Forelimb muscle (tissue), 1 donor: ENCODE data around the gene PAOX. TPM values are rescaled to one million over a fixed set of nuclear protein-coding genes. Genes with fewer than 3 reads are reported as not detected.
"Not testable (repeated sequence)": the region's sequence is repeated elsewhere in the genome, so short reads cannot be mapped to it uniquely, and the experiment has no call there.

Source experiments
- DNase-seq: peaks from one replicate; pipeline ENCODE4 v3.0.0-alpha.2; 2013; ENCODE audit warnings: low read depth
- polyA plus RNA-seq: library from polyadenylated mRNA; unstranded; fragments of 120-200 nt; gene quantifications from one replicate; pipeline ENCODE4 v1.2.1, GENCODE V29; 2013; ENCODE audit not compliant: insufficient read length

Gene PAOX
- polyA plus RNA-seq, 1 donor: 2.5 TPM

DNA sequence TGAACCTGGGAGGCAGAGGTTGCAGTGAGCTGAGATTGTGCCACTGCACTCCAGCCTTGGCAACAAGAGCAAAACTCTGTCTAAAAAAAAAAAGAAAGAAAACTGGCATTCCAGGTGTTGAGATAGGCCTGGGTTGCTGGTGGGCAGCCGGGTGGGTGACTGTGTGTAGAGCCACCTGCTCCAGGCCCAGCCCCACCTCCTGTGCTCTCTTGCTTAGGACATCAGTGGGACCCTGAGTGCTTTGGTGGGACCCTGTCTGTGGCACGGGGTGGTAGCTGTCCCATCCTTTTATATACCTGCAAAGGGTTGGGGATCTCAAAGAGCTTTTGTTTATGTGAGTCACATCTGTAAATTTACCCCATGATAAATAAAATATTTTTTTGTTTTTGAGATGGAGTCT lies 6.2 kb downstream of the PAOX start:
- DNase-seq: no peak

DNA sequence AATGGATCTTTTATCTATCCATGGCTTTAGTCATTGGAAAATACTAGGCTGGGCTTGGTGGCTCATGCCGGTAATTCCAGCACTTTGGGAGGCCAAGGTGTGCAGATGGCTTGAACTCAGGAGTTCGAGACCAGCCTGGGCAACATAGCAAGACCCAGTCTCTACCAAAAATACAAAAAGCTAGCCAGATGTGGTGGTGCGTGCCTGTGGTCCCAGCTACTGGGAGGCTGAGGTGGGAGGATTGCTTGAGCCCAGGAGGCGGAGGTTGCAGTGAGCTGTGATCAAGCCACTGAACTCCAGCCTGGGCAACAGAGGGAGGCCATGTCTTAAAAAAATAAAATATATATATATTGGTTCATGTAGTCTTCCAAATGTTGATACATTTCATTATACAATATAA lies 7.9 kb downstream of the PAOX start:
- DNase-seq: not testable (repeated sequence)

DNA sequence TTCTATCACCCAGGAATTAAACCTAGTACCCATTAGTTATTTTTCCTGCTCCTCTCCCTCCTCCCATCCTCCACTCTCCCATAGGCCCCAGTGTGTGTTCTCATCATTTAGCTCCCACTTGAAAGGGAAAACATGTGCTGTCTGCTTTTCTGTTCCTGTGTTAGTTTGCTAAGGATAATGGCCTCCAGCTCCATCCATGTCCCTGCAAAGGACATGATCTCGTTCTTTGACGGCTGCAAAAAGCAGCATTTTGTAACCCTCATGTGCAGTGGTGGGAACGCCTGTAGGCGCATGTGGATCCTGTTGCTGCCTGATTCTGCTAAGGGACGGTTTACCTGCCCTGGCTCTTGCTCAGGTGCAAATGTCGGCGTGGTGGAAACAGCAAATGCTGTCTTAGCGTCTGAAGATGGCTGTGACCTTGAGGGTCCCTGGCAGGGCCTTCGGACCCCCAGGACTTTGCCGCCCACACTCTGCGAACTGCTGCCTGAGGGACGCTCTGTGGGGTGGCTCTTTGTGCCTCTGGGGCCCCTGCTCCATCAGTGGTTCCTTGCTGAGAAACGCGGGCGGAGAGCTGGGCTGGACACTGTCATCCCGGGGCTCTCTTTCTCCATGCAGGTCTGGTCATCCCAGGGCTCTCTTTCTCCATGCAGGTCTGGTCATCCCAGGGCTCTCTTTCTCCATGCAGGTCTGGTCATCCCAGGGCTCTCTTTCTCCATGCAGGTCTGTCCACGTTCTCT lies 9.3 kb downstream of the PAOX start:
- DNase-seq: no peak

DNA sequence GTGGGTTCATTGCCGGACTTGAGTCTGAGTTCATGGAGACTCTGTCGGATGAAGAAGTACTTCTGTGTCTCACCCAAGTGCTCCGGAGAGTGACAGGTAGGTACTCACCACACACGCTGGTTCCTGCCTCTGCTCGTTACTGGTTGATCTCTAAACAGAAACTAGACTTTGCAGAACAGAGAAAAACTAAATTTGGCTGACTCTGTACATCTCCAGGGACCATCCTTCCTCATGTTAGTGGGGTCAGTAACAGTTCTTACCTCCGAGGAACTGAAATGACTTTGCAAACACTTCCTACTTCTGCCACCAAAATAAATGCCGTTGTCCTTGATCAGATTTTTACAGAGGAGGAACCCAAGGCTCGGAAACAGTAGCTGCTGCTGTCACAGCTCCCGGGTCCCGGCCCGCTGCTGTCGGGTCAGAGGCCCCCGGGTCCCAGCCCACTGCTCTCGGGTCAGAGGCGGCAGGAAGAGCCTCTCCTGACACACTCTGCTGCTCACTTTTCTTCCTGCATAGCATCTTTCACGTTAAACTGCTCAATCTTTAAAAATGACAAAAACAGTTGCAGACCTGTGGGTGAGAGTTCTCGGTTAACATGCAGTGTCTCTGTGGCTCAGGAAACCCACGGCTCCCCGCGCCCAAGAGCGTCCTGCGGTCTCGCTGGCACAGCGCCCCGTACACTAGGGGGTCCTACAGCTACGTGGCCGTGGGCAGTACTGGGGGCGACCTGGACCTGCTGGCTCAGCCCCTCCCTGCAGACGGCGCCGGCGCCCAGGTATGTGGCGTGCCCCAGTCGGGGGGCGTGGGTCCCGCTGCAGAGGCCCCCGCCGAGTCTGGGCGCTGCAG lies 10.1 kb downstream of the PAOX start:
- DNase-seq: no peak

DNA sequence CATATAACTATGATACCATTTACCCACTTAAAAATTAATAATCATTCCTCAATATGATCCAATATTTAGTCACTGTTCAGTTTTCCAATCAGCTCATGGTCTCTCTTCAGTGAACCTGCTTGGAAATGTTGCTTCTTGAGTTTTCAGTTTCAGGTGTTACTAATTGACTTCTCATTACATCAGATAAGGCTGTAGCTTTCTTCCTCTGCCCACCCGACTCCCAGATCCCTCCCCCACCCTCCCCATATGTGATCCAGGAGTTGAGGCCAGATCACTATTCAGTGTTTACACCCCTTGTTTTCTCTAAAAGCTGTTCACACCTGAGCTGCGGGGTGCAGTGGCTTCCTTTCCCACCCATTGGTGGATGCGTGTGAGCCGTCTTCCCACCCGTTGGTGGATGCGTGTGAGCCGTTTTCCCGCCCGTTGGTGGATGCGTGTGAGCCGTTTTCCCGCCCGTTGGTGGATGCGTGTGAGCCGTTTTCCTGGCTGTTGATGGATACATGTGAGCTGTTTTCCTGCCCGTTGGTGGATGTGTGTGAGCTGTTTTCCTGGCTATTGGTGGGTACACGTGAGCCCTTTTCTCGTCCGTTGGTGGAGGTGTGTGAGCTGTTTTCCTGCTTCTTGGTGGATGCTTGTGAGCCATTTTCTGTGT lies 11.7 kb downstream of the PAOX start:
- no peak for DNase-seq

DNA sequence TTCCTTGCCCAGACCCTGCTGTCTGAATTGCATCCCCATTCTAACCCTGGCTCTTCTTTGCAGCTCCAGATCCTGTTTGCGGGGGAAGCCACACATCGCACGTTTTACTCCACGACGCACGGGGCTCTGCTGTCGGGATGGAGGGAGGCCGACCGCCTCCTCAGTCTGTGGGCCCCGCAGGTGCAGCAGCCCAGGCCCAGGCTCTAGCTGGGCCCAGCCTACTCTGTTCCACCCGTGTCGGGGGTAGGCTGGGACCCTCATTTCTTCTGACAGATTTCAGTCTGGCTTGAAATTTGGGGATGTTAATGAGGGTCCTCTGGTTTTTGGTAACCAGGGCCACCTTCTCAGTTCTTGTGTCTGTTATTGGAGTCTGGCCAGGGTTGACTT lies 12.2 kb downstream of the PAOX start:
- no peak for DNase-seq

DNA sequence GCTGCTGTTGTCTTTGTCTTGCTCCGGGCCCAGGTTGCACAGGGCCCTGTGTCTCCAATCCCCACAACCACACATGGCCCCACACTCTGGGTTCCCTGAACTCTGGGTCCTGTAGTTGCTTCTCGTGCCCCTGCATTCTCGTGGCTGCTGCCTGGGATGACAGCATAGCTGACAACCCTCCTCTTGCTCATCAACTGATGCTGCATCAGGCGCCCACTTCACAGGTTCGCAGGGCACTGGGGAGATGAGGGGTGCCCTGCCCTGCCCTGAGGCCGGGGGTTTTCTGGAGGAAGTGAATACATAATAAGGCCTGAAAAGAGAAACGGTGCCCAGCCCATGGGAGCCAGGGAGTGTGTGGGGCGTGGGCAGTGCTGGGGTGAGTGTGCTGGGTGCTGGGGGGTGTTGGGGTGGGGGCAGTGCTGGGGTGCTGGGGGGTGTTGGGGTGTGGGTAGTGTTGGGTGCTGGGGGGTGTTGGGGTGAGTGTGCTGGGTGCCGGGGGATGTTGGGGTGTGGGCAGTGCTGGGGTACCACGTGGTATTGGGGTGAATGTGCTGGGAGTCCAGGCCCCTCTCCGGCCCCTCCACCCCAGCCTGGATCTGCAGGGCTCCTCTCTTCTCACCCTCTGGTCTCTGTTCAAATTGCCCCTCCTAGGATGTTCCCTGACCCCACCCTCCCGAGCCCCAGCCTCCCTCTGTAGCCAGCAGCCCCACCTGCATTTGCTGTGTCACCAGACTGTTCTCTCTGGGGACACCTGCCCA lies 12.9 kb downstream of the PAOX start:
- DNase-seq: no peak

DNA sequence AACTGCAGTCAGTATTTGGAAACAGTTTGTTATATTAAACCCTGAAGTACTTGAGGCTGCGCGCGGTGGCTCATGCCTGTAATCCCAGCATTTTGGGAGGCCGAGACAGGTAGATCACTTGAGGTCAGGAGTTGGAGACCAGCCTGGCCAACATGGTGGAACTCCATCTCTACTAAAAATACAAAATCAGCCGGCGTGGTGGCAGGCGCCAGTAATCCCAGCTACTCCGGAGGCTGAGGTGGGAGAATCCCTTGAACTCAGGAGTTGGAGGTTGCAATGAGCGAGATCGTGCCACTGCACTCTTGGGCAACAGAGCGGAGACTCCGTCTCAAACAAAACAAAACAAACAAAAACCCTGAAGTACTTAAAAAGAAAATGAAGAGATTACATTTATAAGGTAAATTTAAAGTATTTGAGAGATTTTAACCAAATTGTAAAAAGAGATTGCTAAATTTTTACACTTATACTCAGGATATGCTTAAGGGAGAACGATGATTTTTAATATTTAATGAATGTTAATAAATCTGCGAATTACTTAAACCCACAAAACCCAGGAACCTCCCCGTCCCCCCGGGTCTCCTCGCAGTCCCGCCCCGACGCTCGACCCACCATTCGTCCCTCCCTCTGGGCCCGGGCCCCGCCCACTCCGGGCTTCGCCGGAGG lies 14.5 kb downstream of the PAOX start:
- DNase-seq: no peak

DNA sequence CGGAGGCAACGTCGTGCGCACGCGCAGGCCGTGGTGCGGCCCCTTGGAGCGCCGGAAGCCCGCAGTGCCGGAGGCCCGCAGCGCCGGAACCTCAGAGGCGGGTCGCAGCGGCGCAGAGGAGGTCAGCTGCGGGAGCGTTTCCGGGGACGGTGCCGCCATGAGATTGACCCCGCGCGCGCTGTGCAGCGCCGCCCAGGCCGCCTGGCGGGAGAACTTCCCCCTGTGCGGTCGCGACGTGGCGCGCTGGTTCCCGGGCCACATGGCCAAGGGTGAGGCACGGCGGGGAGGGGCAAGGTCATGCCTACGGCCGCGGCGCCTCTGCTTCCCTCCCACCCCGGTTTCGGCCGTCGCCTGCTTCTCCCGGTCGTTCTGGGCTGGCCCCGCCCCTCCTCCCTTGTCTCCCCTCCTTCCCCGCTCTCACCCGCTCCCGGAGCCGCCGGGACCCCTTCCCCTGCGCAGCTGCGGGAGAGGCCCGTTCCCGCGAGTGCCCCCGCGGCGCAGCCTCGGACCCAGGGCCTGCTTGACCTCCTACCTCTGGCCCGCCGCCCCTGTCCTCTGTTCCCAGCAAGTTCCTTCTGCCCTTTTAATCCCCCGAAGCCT lies 15.1 kb downstream of the PAOX start, which contains the start of gene MTG1:
TSS of gene MTG1 (plus strand) at position 94 of the 600 bp plus-strand sequence. CDS start at position 158, 64 bp downstream.
- peak; percentile 80 for DNase-seq

DNA sequence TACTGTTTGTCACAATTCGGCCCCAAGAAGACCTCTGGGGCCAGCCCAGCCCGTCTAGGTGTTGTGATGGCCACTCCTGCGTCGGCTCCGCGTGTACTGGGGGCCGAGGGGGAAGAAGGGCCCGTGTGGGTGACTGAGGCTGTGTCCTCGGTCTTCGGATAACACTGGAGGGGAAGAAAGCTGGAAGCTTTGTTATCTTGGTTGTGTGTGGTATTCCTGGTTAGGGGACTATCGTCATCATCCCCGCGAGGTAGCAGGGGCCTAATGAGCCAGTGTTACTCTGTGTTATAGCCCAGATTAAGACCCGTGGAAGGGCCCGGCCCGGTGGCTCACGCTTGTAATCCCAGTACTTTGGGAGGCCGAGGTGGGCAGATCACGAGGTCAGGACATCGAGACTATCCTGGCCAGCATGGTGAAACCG lies 15.7 kb downstream of the PAOX start:
- DNase-seq: no peak

DNA sequence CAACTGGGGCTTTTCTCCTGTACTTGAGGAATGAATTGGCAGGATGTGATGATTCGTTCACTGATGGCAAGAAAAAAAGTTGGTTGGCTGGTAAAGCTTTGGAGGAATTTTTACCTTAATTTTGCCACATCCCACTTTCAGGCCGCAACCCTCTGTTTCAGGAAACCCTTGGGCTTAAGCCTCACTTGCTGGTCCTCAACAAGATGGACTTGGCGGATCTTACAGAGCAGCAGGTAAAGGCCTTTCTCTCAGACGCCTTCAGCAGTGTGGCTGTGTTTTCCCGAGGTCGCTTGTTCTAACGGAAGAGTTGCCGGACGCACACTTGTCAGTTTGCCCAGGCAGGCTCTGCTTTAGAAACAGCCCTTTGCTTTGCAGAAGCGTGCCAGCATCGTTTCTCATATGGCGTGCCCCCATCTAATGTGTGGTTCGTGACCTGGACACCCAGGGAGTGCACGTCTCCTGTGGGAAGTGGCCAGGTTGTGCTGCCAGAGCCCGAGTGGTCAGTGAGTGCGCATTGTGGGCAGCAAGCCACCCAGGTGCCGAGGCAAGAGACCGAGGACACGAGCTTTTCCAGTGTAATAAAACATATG lies 17.1 kb downstream of the PAOX start:
- DNase-seq: no peak

DNA sequence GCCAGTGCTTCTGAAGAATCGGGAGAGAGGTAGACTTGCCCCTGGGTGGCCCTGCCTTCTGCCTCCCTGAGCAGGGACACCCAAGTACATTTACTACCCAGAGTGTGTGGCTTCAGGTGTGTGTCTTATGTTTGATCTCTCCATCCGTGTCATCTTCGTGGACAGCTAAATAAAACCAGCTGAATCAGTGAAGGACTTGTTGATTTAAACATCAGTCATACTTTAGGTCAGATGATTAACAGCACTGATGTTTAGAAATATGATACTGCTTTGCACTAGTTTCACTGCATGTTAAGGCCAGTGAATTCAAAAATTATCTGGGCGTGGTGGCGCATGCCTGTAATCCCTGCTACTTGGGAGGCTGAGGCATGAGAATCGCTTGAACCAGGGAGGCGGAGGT lies 18.9 kb downstream of the PAOX start:
- no peak for DNase-seq

DNA sequence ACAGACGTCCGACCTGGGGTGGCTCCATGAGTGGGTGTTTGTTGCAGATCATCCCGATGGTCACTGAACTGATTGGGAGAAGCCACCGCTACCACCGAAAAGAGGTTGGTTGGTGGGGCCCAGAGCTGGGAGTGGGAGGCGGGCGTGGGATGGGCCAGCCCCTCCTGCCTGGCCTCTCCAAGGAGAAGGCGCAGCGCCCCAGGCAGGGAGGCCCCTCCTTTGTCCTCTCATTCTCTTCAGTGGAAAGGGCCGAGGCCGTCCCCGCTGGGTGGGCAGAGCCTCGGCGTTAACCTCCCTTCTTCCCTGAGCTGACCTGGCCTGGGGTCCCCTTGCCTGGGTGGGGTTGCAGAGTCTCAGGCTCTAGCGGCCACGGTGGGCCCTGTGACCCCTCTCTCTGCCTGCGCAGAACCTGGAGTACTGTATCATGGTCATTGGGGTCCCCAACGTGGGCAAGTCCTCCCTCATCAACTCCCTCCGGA lies 20.1 kb downstream of the PAOX start:
- DNase-seq: no peak

DNA sequence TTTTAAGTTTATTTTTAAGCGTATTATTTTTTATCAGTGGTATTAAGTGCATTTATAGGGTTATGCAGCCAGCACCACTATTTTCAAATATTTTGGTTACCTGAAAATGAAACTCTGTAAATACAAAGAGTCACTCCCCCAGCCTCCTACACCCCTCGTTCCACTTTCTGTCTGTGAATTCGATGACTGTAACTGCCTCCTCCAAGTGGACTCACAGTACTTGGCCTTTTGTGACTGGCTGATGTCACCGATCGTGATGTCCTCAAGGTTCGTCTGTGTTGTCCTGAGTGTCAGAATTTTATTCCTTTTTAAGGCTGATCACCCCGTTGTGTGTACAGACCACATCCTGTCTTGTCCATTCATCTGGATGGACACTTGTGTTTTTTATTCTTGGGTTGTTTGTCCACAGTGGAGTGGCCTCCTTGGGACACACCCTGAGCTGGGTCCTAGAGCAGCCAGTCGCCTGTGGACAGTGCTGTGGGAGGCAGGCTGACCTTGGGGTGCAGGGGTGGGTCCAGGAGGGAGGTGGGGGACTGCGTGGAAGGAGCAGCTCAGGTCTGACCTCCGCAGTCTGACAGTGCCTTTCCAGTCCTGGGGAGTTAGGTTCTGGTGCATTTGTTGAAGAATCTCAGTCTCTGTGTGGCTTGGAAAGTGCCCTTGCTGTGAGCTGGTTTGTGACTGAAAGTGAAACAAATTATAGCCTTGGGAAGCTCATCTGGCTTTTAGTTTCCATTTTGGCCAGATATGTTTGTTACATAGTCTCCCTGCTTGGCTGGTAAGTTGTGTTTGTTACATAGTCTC lies 21.8 kb downstream of the PAOX start:
- no peak for DNase-seq

DNA sequence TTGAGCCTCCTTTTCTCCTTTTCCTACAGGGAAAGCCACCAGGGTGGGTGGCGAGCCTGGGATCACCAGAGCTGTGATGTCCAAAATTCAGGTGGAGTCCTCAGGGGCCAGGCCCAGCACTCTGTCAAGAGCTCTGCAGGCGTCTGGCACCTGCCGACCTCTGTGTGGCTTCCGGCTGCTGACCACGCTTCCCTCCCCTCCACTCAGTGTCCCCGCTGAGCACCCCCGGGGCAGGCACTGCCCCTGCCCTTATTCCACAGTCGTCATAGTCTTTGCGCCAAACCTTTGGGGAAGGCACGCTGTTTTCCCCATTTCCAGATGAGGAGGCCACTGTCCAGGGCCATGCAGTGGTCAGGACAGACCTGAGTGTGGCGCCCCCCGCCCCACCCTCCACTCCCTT lies 22.4 kb downstream of the PAOX start:
- no peak for DNase-seq

DNA sequence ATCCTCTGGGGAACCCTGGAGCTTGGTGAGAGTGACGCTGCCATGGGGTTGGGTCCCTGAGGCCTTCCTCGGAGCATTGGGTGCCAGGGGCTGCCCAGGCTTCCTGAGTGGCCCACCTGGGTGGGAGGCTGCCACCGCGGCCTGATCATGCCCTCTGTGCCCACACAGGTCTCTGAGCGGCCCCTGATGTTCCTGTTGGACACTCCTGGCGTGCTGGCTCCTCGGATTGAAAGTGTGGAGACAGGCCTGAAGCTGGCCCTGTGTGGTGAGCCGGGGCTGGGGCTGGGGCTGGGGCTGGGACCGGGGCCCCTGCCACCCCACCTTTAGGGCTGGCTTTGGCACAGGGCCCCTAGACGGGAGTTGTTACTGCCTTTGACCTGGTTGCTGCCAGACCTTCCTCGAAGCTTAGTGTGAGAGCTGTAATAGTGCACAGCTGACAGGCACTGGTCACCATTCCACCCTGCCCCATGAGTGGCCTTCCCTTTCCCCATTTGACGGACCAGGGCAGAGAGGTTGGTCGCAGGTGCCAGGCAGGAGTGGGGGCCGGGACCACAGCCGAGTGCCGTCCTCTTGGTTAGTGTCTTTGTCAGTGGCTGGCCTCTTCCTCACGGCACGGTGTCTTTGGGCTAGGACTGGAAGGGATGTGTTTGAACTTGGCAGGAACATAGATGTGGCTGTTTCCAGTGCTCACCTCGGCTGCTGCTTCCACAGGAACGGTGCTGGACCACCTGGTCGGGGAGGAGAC lies 23.1 kb downstream of the PAOX start:
- DNase-seq: no peak

DNA sequence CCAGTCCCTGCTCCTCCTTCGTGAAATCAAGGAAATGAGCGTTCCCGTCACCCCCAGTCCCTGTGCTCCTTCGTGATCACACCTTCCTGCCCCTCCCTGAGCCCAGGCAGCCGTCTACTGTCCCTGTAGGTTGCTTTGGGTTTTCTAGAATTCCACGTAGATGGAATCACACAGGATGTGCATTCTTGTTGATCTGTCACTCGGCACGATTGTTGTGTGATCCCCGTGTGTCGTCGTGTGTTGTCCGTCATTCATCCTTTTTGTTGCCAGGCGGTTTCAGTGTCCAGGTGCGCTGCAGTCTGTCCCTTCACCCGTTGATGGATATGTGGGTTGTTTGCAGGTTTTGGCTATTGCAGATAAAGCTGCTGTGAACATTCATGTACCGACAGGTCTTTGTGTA lies 24.3 kb downstream of the PAOX start:
- no peak for DNase-seq

DNA sequence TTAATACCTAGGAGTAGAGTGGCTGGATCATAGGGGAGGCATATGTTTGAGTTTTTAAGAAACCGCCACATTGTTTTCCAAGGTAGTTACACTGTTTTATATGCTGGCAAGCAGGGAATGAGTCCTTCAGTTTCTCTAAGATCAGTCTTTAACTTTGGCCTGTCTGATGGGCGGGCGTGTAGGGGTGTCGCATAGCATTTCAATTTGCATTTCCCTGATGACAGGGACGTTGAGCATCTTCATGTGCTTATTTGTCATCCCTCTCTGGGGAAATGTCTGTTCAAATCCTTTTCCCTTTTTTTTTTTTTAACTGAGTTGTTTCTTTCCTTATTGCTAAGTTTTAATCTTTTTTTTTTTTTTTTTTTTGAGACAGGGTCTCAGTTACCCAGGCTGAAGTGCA lies 24.7 kb downstream of the PAOX start:
- no peak for DNase-seq

DNA sequence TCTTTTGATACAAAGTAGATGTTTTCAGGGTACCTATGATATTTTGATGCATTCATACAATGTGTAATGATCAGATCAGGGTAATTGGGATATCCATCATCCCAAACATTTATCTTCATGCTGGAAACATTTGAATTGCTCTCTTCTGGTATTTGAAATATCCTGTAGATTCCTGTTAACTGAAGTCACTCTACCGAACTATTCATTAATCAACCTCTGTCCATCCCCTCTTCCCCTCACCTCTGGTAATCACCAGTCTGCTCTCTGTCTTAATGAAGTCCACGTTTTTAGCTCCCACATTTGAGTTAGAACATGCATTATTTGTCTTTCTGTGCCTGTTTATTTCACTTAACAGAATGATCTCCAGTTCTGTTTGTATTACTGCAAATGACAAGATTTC lies 26.2 kb downstream of the PAOX start:
- no peak for DNase-seq
